CD4-positive, alpha-beta T cell treated with Interleukin-2 at 100 ng/mL for 4 hours (primary cell): ENCODE data around the gene CCDC47.
"Not testable (repeated sequence)": the region's sequence is repeated elsewhere in the genome, so short reads cannot be mapped to it uniquely, and the experiment has no call there.

ENCODE experiments used
- DNase-seq: peaks from one replicate; pipeline ENCODE4 v3.0.0-alpha.2; 2020; ENCODE audit warnings: low spot score

The CCDC47 gene, protein sequence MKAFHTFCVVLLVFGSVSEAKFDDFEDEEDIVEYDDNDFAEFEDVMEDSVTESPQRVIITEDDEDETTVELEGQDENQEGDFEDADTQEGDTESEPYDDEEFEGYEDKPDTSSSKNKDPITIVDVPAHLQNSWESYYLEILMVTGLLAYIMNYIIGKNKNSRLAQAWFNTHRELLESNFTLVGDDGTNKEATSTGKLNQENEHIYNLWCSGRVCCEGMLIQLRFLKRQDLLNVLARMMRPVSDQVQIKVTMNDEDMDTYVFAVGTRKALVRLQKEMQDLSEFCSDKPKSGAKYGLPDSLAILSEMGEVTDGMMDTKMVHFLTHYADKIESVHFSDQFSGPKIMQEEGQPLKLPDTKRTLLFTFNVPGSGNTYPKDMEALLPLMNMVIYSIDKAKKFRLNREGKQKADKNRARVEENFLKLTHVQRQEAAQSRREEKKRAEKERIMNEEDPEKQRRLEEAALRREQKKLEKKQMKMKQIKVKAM

DNA sequence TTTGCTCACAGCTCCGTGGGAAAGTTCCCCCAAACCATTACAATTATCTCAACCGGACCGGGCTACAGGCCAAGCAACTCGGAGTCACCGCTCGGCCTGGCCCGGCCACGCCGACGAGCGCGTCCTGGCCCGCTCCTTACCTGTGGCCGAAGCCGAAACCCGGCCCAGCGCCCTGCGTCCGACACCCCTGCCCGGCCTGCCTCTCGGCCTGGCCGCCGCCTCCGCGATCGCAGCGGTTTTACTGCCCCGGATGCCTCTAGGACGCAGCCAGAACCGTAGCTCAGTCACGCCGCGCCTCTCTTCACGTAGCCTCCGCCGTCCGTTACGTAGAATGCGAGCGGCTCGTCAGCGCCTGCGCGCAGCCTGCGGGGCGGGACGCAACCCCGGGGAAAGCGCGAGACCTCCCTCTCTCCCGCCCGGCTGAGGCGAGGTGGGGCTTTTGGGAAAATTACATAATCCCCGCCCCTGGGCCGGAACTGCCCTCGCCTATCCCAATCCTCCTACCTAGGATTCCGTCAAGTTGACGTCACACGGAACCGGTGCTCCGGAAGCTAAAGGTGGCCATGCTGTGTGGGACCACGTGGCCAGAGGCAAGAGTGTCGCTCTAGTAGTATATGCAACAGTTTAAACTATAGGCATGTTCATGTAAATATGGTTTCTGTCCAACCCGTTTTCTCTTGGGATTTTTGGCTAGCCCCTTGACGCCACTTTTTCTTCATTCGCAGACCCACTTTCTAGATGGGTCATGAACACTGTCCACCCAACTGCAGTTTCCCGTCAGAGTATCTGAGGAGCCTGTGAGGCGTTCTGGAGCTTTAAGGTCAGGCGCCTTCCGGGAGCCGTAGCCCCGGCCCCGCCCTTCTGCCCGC is at the start of gene CCDC47:
Gene CCDC47 (minus strand): TSS at position 326 of the 869 bp plus-strand sequence. CDS start 7,422 bp downstream, outside the sequence.
- DNase-seq: peak; percentile 99

DNA sequence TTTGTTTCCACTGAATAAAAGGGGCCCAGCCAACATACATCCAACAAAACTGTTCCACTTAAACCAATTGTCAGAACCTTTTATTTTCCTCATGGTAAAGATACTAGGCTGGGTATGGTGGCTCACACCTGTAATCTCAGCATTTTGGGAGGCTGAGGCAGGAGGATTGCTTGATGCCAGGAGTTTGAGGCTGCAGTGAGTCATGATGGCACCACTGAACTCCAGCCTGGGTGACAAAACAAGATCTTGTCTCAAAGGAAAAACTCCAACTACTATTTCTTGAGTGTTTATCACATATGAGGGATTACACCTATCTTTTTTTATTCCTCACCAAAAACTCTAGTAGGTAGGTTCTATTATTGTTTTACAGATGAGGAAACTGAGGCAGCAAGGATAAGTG is 49.1 kb upstream of the CCDC47 start:
- DNase-seq: no peak

- DNase-seq: no peak
Observed at GRCh38 chr17:63821804-63822203, 48.4 kb upstream of the CCDC47 start.

DNA sequence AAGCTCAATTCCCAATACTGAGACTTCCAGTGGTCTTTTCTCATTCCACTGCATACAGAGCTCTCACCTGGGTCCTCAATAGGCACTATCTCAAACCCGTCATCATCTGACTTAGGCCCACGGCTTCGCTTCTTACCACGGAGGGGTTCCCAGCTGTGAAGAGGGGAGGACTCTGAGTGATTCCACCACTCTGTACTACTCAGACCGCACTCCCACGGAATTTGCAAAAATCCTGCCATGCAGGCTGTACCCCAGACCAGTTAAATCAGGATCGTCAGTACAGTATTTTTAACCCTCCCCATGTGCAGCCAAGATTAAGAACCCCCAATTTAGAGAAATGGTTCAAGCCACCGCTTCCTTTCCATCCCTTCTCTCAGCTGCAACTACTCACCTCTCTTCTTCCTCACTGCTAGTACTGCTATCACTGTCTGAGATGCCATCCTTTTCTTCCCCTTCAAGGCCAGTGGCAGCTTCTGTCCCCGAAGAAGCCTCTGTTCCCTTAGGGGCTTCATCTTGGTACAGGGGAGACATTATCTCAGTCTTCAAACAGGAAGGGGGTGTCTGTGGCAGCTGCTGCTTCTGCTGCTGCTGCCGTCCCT is 47.7 kb upstream of the CCDC47 start:
- DNase-seq: no peak

DNA sequence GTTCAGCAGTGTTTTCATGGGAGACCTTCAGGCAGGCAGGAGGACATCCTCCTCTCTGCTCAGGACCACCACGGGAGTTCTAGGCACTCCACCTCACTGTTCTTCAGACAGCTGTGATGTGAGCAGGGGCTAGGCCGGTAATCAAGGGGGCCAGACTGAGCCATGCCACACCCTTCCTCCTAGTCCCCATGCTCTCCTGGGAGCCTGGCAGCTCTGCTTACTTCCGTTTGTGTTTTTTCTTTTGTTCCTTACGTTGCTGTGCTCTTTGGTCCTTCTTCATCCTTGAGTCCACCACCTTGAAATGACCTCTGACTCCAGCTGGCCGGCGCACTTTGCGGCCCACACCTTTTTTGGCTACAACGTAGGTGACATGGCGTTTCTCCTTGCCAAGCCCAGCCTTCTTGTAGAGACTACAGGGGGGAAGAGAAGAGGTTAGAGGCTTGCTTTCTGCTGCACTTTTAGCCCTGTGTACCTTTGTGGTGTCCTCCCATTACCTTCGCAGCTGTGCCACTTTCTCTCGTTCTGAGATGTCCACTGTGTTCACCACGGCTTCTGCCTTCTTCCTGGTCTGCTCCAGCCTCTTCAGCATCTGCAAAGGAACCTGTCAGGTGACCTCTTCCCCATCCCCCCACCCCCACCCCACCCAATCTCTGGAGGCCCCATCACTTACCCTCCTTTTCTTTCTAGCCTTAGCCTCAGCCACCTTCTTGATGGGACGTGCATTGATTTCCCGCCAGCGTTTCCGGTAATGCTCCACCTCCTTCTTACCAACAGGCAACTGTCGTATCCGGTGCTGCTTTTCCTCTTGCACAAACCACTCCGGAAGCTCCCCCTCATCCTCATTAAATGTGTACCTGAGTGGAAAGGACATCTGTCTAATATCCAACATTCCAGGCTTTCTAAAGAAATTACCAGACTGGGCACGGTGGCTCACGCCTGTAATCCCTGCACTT is 46.5 kb upstream of the CCDC47 start:
- DNase-seq: no peak

DNA sequence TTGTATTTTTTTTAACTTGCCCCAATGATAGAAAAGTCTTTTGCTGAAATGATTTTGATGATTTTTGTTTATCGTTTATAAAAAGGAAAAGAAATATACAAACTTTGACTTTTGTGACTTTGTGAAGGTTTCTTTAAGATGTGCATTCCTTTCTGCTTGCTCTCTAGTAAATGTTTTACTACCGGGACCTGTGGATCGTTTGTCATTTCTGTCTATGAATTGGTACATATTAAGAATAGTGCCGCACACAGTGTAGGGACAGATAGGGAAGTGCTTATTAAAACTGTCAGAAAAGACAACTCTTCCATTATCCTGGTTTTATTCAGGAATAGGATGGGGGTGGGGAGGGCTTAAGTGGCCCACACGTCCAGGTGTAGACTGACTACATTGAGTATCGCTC is 45.7 kb upstream of the CCDC47 start:
- DNase-seq: no peak

- no peak for DNase-seq
Observed at GRCh38 chr17:63817736-63818385, 44.5 kb upstream of the CCDC47 start.

DNA sequence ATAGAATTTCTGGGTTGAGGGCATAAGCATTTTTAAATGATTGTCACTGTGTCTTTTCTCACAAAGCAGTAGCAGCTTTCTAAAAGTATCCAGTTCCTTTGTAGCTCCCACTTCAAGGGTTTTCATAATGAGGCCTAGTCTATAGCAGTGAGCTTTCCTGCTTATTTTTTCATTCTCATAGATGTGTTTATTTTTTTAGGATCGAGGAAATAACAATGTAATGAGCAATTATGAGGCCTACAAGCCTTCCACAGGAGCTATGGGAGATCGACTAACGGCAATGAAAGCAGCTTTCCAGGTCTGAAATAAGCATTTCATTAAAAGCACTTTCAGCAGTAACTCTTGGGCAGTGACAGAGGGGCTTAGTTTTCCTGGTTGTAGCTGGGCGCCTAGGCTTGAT is 43.3 kb upstream of the CCDC47 start:
- DNase-seq: no peak

- DNase-seq: no peak
Observed at GRCh38 chr17:63816123-63816522, 42.7 kb upstream of the CCDC47 start.

GRCh38 chr17:63809970-63810369 is 36.6 kb upstream of the CCDC47 start:
- no peak for DNase-seq

DNA sequence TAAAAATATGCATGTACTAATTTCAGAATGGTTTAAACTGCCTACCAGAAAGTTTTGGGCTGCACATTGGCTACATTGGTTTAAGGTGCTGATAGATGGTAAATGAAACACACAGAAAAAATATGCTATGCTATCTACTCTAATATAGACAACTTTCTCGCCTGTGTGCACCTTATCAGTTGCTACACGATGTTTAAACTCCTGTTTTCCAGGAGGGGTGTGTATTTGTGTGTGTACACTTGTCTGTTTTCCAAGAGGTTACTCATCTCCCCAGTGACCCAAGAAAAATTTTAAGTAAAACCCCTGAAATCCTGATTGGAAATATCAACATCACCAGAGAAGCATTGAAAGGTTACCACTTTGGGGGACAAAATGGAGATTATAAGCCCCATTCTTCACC is 32.2 kb upstream of the CCDC47 start:
- DNase-seq: no peak

DNA sequence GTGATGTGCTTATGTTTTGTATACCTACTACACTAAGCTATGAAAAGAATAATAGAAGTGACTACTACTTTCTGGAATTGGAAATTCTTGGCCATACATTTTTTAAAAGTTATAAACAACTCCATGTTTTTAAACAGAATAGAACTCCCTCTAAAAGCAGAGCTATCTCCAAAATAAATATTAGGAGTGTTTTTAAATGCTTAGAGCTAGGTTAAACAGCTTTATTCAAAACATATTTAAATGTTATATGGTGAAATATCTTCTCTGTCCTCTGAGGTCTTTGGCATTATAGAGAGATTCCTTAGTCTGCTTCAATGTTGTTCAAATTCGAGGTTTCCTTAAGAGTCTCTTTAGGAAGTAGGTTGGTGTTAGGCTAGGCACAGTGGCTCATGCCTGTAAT is 30.9 kb upstream of the CCDC47 start:
- DNase-seq: no peak

- DNase-seq: no peak
Observed at GRCh38 chr17:63800783-63801182, 27.4 kb upstream of the CCDC47 start.

DNA sequence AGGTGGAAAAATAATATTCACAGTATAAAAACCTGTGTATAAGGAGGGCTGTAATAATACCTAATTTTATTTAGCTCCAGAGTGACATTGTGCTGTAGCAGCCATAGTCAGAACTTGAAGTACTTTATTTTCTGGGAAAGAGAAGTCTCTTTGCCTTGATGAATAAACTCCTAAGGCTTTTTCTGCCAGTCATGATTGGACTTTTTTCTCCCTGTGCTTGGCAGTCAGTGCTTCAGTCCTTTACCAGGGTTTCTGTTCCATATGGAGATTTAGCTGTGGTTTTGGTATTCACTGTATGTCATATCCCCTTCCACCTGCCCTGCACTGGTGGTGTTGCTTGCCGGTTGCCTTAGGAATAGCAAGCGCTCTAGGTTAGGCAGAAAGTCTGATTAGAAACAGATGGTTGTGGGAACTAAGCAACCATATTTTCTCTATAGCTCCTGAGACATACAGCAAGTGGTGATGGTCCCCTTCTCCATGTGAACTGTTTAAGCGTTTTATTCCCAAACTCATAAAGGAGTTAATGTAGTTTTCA is 25.2 kb upstream of the CCDC47 start:
- DNase-seq: no peak

DNA sequence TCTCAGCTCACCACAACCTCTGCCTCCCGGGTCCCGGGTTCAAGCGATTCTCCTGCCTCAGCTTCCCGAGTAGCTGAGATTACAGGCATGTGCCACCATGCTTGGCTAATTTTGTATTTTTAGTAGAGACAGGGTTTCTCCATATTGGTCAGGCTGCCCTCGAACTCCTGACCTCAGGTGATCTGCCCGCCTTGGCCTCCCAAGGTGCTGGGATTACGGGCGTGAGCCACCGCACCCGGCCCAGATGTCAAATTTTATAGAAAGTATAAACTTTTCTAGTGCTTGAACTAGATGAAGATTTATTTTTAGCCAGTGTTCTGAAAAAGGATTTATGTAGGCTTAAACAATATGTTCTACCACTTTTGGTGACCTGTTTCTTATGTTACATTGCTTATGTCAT is 23.0 kb upstream of the CCDC47 start:
- not testable (repeated sequence) for DNase-seq

GRCh38 chr17:63792055-63792729 is 18.8 kb upstream of the CCDC47 start:
- no peak for DNase-seq

- no peak for DNase-seq
Observed at GRCh38 chr17:63790057-63790456, 16.7 kb upstream of the CCDC47 start.

DNA sequence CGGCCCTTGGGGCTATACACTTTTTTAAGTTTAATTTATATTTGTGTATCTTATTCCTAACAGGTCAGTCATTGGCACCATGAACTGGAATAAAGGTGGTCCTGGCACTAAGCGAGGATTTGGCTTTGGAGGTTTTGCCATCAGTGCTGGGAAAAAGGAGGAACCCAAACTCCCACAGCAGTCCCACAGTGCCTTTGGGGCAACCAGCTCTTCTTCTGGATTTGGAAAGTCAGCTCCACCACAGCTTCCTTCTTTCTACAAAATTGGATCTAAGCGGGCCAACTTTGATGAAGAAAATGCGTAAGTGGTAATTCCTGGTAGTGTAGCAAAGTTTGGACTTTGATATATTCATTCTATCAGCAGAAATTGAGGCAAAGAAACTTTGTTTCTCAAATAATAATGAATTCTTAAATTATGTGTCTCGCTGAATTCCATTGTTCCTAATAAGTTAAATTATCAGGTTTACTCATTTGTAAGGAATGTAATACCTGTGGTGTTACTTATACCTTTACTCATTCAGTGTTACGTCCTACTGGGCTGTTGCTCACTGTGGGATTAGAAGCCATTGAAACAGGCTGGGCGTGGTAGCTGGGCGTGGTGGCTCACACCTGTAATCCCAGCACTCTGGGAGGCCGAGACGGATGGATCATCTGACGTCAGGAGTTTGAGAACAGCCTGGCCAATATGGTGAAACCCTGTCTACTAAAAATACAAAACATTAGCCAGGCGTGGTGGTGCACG is 13.7 kb upstream of the CCDC47 start:
- no peak for DNase-seq

DNA sequence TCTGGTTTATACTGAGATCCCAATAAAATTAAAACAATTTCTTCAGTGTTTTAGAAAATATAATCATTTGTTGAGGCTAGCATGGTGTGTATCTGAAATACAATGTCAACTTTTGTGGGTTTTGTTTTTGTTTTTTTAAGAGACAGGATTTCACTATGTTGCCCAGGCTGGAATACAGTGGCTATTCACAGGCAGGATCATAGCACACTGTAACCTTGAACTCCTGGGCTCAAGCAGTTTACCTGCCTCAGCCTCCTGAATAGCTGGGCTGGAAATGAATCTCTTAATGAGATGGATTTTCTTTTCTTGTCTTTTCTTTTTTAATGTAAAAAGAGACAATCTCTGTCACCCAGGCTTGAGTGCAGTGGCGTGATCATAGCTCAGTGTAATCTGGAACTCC is 12.7 kb upstream of the CCDC47 start:
- DNase-seq: no peak
